ENCODE measurements around the gene AQP5.

AQP5 gene

DNA sequence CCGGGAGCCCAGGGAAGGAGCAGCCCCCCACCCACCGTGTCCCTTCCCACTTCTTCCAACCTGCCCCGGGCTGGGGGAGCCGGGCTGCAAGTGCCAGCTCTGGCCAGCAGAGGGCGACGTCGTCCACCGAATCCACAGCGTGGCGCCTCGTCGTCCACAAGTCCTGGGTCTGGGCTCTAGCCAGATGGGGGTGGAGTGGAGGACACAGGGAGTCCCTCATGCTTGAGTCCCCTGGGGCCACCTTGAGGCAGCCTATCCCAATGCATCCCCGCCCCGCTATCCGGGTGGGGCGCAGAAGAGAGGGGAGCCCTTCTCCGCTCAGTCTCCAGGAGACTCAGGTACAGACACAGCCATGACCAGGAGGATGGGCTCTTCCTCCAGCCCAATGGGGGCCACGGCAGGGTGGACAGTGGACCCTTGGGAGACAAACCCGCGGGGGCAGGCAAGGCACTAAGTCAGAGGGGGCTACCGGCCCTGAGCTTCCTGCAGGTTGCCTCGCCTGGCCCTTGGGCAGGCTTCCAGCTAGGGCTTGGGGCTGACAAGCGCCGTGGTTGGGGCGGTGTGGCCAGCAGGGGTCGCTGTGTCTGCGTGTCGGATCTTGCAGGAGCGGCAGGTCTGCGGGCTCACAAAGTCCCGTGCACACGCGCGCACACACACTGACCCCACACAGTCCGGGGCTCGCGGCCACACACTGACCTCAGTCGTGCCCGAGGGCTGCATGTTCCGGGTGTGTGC lies 5.5 kb downstream of the AQP5 start:
- DNase-seq (ENCODE audit: low spot score): peak; percentile 82
- POLR2A ChIA-PET (ENCODE audit: low non-redundant PET): interaction anchor here (0.5 to 0.6 kb wide), 2 partner anchors 20 to 43 kb away, joined by 4 to 7 read pairs; no protein-coding TSS in a partner anchor
- CTCF ChIA-PET: interaction anchor here (0.5 to 3.1 kb wide), 28 partner anchors 10 to 250 kb away, joined by 3 to 37 read pairs (median 4); no protein-coding TSS in a partner anchor

GRCh38 chr12:49967777-49968250 lies 6.1 kb downstream of the AQP5 start:
- ChIA-PET CTCF (interaction anchor here (0.5 to 3.1 kb wide), 12 partner anchors 9 to 106 kb away, joined by 3 to 37 read pairs (median 6); no protein-coding TSS in a partner anchor), POLR2A (ENCODE audit: low non-redundant PET) (no interaction called here)
- TF ChIP-seq CTCF (conservative IDR thresholded peaks at IDR 0.05; ENCODE audit: low read depth): no peak

More for the DNA sequence above, 5.5 kb downstream of the AQP5 start:
- no peak overlapping the region for H3K27ac ChIP-seq
- peak; percentile 92 for TF ChIP-seq CTCF (conservative IDR thresholded peaks at IDR 0.05; ENCODE audit: low read depth)

GRCh38 chr12:49968471-49968870 lies 6.8 kb downstream of the AQP5 start:
- ChIA-PET CTCF (interaction anchor here (0.6 to 3.1 kb wide), 6 partner anchors 14 to 191 kb away, joined by 3 to 37 read pairs (median 4); no protein-coding TSS in a partner anchor), POLR2A (ENCODE audit: low non-redundant PET) (no interaction called here)
- DNase-seq (ENCODE audit: low spot score): no peak
- H3K27ac ChIP-seq: no peak overlapping the region
- TF ChIP-seq CTCF (conservative IDR thresholded peaks at IDR 0.05; ENCODE audit: low read depth): no peak

More at GRCh38 chr12:49967777-49968250, 6.1 kb downstream of the AQP5 start:
- DNase-seq (ENCODE audit: low spot score): no peak
- no peak overlapping the region for H3K27ac ChIP-seq

DNA sequence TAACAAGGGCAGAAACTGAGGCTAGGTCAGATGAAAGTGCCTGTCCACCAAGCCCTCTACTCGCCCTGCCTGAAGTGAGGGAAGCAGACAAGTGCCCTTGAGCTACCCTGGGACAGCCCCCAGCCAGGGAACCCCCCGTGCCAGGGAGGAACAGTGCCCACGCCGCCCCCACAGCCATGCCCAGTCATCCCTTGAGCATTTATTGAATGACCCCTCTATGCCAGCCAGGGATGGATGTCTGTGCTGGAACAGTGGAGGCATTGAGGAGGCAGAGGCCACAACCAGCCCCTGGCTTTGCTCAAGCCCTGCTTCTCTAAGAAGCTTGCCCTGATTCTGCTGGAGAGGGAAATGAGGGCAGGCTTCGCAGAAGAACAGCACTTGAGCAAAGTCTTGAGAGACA lies 7.4 kb downstream of the AQP5 start:
- ChIA-PET POLR2A (ENCODE audit: low non-redundant PET) (no interaction called here), CTCF (interaction anchor here (0.8 to 3.1 kb wide), 4 partner anchors 81 to 191 kb away, joined by 3 to 37 read pairs (median 4); no protein-coding TSS in a partner anchor)
- no peak overlapping the region for H3K27ac ChIP-seq

DNA sequence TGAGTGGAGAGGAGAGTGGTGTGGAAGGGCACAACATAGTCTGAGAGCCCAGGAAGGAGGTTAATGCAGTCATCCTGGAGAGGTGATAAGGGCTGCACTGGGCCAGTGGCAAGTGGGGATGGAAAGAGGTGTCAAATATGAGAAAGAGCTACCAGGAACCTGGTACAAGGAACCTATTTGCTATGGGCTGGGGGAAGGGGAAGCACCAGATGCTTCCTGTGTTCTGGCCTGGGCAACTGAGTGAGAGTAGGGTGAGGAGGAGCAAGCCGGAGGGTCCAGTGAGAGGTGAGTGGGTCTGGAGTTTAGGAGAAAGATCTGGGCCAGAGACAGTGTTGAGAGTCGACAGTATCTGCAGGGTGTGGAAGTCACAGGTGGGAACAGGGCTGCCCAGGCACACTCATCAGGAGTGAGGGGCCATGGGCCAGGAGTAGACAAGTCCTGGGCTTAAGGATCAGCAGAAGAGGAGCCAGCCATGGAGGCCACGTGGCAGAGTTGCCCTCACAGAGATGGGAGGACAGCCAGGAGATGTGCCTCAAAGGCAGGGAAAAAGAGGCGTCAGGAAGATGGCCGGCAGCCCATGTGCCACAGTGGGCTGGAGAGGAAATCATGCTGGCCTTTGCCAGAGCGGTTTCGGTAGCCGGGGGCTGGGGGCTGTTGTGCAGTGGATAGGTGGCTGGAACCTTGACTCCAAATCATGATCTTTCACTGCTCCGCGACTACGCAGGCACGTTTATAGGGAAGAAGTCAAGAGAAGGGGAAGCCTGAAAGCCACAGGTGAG lies 8.2 kb downstream of the AQP5 start:
- CTCF ChIA-PET: interaction anchor here (0.8 to 1.2 kb wide), 2 partner anchors 80 to 87 kb away, joined by 3 to 4 read pairs; no protein-coding TSS in a partner anchor
- no peak for TF ChIP-seq CTCF (conservative IDR thresholded peaks at IDR 0.05; ENCODE audit: low read depth)
- DNase-seq (ENCODE audit: low spot score): no peak
- POLR2A ChIA-PET (ENCODE audit: low non-redundant PET): no interaction called here
- no peak overlapping the region; the same call in 1 of the 2 replicates for H3K27ac ChIP-seq

More for the DNA sequence above, 7.4 kb downstream of the AQP5 start:
- no peak for DNase-seq (ENCODE audit: low spot score)
- no peak for TF ChIP-seq CTCF (conservative IDR thresholded peaks at IDR 0.05; ENCODE audit: low read depth)

DNA sequence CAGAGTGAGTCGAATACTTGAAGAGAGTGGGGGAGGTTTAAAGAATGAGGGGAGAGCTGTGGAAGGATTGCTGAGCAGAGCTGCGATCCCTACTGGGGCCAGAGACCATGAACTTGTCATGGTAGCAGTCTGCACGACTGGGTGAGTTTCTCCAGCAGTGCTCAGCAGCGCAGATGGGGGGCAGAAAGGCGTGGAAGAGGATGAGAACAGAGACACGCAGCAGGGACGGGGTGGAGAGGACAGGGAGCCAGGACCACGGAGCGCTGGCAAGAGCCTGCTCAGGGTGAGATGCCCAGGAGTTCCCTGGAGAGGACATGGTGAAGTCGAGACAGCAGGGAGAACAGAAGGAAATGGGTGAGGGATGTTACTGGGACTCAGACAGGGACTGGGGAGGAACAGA lies 9.0 kb downstream of the AQP5 start:
- DNase-seq (ENCODE audit: low spot score): no peak
- ChIA-PET CTCF (interaction anchor here (0.7 kb wide), 1 partner anchor 95 kb away, joined by 3 read pairs; no protein-coding TSS in a partner anchor), POLR2A (ENCODE audit: low non-redundant PET) (no interaction called here)
- no peak for TF ChIP-seq CTCF (conservative IDR thresholded peaks at IDR 0.05; ENCODE audit: low read depth)
- H3K27ac ChIP-seq: peak overlapping the region; percentile 60
